Smooth muscle cell (in vitro differentiated cells): ENCODE results near the gene CRIP3. TPM values are rescaled to one million over a fixed set of nuclear protein-coding genes. Genes with fewer than 3 reads are reported as not detected.

Source experiments
- DNase-seq: peaks from one replicate; lab custom pipeline; 2025; ENCODE audit not compliant: unreplicated experiment; lab: John Stamatoyannopoulos, UW
- H2AFZ ChIP-seq: fragments of 200-600 bp; sonication (generic); 2 replicates; pipeline ENCODE4 v1.6.0; 2016; ENCODE audit warnings: antibody characterized with exemption, low read depth, mild to moderate bottlenecking
- H3F3A ChIP-seq: fragments of 200-600 bp; sonication (generic); 2 replicates; pipeline ENCODE4 v1.6.0; 2017; ENCODE audit warnings: antibody characterized with exemption, low read depth
- H3K27ac ChIP-seq: fragments of 200-600 bp; sonication (generic); 2 replicates; pipeline ENCODE4 v1.5.1; 2016; ENCODE audit warnings: low read depth, mild to moderate bottlenecking
- H3K27me3 ChIP-seq: fragments of 200-600 bp; sonication (generic); 2 replicates; pipeline ENCODE4 v1.6.1; 2016; ENCODE audit warnings: low read depth, mild to moderate bottlenecking
- H3K36me3 ChIP-seq: fragments of 200-600 bp; sonication (generic); 2 replicates; pipeline ENCODE4 v1.5.1; 2016; ENCODE audit warnings: low read depth
- H3K4me1 ChIP-seq: fragments of 200-600 bp; sonication (generic); 2 replicates; pipeline ENCODE4 v1.5.1; 2016; ENCODE audit warnings: low read depth
- H3K4me2 ChIP-seq: fragments of 200-600 bp; sonication (generic); 2 replicates; pipeline ENCODE4 v1.6.0; 2016; ENCODE audit warnings: mild to moderate bottlenecking
- H3K4me3 ChIP-seq: fragments of 200-600 bp; sonication (generic); 2 replicates; pipeline ENCODE4 v1.5.1; 2016; ENCODE audit warnings: mild to moderate bottlenecking
- H3K79me2 ChIP-seq: fragments of 200-600 bp; sonication (generic); 2 replicates; pipeline ENCODE4 v1.6.0; 2016; ENCODE audit warnings: low read depth, mild to moderate bottlenecking
- H3K9ac ChIP-seq: fragments of 200-600 bp; sonication (generic); 2 replicates; pipeline ENCODE4 v1.6.0; 2016; ENCODE audit warnings: low read depth
- H3K9me3 ChIP-seq: fragments of 200-600 bp; sonication (generic); replicated peaks from 2 replicates; pipeline ENCODE4 v1.5.1; 2016; ENCODE audit warnings: low read depth
- H4K20me1 ChIP-seq: fragments of 200-600 bp; sonication (generic); 2 replicates; pipeline ENCODE4 v1.6.0; 2016; ENCODE audit warnings: low read depth
- WGBS: methylation state at CpG from one replicate; pipeline ENCODE4 v1.1.7; 2016; ENCODE audit warnings: low lambda C conversion rate; 5-methylcytosine and 5-hydroxymethylcytosine counted together
- polyA plus RNA-seq: library from polyadenylated mRNA; unstranded; fragments of >200 nt; fragmentation: Nextera tagmentation; extraction: Ambion mirVana; gene quantifications from 2 replicates; pipeline ENCODE4 v1.2.1, GENCODE V29; 2016
- total RNA-seq: library from RNA; depleted of rRNA; stranded (reverse); fragments of >200 nt; gene quantifications from 2 replicates; pipeline ENCODE4 v1.2.3, GENCODE V29; 2014
- TF ChIP-seq, protein P1 (sequence below): fragments of 200-600 bp; sonication (generic); IDR thresholded peaks from 2 replicates; pipeline ENCODE4 v1.5.1; 2017; ENCODE audit warnings: borderline replicate concordance, mild to moderate bottlenecking, antibody characterized with exemption; ENCODE audit not compliant: insufficient read depth, poor library complexity, severe bottlenecking

Gene CRIP3
- total and polyA plus RNA-seq, 2 experiments from 2014 or later = not detected

DNA sequence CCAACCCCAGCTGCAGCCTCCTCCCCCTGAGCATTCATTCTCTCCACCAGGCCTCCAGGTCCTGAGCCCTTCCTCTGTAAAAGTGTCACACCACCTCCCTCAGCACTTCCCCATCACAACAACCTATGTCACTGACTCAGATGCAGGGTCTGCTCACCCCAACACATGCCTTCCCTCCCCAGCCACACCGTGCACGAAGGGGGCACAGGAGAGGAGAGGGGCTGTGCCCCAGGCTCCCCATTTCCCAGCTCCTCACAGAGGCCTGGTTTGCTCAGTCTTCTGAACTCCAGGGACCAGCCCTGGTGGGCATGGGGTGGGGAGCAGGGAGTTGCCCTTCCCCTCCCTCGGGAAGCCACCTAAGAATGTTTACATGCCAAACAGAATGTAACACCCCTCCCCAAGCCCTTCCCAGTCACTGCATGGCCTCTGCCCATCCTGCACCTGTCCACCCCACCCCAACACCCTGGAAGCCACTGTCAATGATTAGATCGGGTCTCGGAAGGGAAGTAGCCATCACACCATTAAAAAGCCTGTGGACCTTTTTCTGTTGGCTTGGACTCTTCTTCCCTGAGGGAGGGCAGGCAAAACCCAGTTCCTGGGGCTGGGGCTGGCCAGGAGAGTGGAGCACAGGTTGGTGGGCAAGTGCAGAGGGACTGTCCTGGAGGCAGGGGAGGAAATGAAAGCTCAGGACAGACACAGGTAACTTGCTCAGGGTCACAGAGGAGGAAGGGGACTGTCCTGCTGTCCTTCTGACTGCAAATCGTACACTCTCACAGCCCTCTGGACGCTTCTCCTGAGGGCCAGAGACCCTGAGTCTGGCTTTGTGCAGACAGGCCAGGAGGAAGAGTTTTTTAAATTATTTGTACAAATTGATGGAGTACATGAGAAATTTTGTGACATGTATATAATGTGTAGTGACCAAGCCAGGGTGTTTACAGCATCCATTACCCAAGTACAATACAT, 20.6 kb downstream of the CRIP3 start:
- Histone ChIP-seq H3K4me3 (no peak overlapping the region), H3F3A (no peaks in the 10 kb centered on the region), H3K9ac (no peak overlapping the region), H3K36me3 (no peaks in the 10 kb centered on the region), H3K27ac (no peak overlapping the region), H4K20me1 (no peaks in the 10 kb centered on the region), H3K79me2 (no peaks in the 10 kb centered on the region), H3K4me2 (no peak overlapping the region), H3K4me1 (no peaks in the 10 kb centered on the region), H2AFZ (no peak overlapping the region), H3K9me3 (no peaks in the 10 kb centered on the region), H3K27me3 (peaks cover 4% of the 10 kb centered on the region)
- TF ChIP-seq, protein P1, sequence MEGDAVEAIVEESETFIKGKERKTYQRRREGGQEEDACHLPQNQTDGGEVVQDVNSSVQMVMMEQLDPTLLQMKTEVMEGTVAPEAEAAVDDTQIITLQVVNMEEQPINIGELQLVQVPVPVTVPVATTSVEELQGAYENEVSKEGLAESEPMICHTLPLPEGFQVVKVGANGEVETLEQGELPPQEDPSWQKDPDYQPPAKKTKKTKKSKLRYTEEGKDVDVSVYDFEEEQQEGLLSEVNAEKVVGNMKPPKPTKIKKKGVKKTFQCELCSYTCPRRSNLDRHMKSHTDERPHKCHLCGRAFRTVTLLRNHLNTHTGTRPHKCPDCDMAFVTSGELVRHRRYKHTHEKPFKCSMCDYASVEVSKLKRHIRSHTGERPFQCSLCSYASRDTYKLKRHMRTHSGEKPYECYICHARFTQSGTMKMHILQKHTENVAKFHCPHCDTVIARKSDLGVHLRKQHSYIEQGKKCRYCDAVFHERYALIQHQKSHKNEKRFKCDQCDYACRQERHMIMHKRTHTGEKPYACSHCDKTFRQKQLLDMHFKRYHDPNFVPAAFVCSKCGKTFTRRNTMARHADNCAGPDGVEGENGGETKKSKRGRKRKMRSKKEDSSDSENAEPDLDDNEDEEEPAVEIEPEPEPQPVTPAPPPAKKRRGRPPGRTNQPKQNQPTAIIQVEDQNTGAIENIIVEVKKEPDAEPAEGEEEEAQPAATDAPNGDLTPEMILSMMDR = no peak
- DNase-seq = no peak
- 84% methylated on average over 7 of the region's 7 CpGs for WGBS

DNA sequence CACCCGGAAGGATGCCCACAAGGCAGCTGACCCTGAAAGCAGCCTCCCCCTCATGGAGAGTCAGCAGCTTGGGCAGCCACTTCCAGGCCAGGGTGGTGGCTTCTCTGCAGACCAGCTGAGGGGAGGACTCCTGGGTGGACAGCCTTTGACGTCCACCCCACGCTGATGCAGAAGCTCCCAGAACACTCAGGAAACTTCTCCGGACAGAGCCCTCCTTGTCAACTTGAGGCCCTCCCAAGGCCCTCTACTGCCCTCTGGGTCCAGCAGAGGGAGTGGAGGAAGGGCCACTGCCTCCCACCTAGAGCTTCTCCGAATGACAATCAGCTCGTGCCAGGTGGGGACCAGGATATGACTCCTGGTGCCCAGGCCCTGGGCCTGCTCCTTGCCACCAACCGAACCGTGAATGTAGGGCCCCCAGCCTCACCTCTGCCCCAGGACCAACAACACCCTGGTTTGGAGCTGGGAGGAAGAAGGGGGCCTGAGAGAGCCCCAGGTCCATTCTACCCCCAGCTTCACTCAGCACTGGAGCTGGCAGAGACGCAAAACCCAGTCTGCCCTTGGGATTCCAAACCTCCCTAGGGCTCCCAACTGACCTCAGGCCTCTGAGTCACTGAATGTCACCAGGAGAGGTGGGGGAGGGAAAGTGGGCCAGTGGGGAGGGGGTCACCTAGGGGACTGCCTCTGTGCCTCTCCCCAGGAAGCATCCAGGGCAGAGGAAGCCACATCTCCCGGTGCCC, 21.5 kb downstream of the CRIP3 start:
- WGBS = 69% methylated on average over 9 of the region's 10 CpGs
- Histone ChIP-seq H2AFZ (no peak overlapping the region), H3K79me2 (no peaks in the 10 kb centered on the region), H3F3A (no peaks in the 10 kb centered on the region), H3K9me3 (no peaks in the 10 kb centered on the region), H3K9ac (no peak overlapping the region), H3K4me2 (no peak overlapping the region), H3K27me3 (peaks cover 4% of the 10 kb centered on the region), H3K36me3 (no peaks in the 10 kb centered on the region), H3K4me3 (no peak overlapping the region), H3K4me1 (no peaks in the 10 kb centered on the region), H3K27ac (no peak overlapping the region), H4K20me1 (no peaks in the 10 kb centered on the region)
- DNase-seq = no peak
- TF ChIP-seq, protein P1 = no peak

DNA sequence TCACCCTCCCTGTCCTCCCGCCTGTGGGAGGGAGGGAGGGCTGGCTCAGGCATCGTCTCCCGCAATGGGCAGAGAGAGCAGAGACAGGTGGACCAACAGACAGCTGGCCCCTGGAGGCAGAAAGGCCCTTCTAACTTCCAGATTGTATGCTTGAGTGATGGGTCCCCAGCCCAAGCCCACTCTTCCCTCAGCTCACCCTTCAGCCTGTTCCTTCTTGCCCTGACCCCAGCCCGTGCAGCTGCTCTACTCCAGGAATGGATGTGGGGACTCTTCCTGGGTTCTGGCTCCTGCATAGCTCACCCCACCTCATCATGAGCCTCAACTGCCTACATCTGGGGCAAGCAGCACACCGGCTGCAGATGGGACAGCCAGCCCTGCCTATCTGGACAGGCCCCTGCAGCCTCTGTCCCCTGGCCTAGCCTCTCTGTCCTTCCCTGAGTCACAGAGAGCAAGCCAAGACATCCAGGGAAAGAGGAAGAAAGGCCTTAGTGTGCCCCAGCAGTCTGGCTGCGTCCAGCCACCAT, 22.1 kb downstream of the CRIP3 start:
- DNase-seq = no peak
- no peaks in the 10 kb centered on the region for H3K4me1 ChIP-seq
- no peak overlapping the region for H3K4me3 ChIP-seq
- H3K27me3 ChIP-seq = peaks cover 4% of the 10 kb centered on the region
- H3K4me2 ChIP-seq = no peak overlapping the region
- H3K9ac ChIP-seq = no peak overlapping the region
- H4K20me1 ChIP-seq = no peaks in the 10 kb centered on the region
- no peaks in the 10 kb centered on the region for H3K36me3 ChIP-seq
- H3K79me2 ChIP-seq = no peaks in the 10 kb centered on the region
- no peak overlapping the region for H3K27ac ChIP-seq
- WGBS = 94% methylated on average over 6 of the region's 6 CpGs
- no peak overlapping the region for H2AFZ ChIP-seq
- TF ChIP-seq, protein P1 = no peak
- H3F3A ChIP-seq = no peaks in the 10 kb centered on the region
- no peaks in the 10 kb centered on the region for H3K9me3 ChIP-seq
